ENCODE measurements around the gene NOP14.

Gene NOP14

DNA sequence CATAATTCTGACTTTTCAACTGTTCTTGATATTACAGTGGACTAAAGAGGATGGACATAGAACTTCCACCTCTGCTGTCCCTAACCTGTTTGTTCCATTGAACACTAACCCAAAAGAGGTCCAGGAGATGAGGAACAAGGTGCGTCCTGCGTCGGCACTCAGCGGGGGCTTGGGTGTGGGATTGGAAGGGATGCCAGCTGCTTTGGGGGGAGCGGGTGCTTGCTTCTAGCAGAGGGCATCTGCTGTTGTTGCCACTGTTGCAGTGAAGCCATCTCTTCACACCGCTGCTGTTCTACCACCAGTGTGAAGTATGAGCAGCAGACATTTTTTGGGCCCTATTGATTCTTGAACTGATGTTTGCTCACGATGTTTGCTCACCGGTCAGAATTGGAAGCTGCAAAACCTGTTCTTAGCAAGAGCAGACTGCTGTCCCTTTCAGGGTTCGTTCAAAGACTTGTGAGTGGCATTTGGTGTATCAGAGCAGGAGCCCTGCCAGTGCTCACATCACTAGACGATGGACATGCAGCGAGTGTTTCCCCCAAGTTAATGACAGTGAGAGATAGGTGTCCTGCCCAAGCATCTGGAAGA, 55.4 kb downstream of the NOP14 start:
- Histone ChIP-seq H2BK120ac (ENCODE audit: insufficient read depth, low read length, poor library complexity) (no peak overlapping the region), H3K4me3 (ENCODE audit: low read depth, low read length) (no peak overlapping the region), H3K9ac (ENCODE audit: low read length) (no peak overlapping the region), H4K8ac (ENCODE audit: low read depth, low read length) (no peak overlapping the region), H3K4me1 (ENCODE audit: control insufficient read depth in 1 of 2, insufficient read depth in 2 of 2, low read length in 2 of 2) (no peaks in the 10 kb centered on the region), H3K79me2 (ENCODE audit: control insufficient read depth, insufficient read depth, low read length, poor library complexity) (no peaks in the 10 kb centered on the region), H2AK5ac (ENCODE audit: low read length) (no peak overlapping the region), H4K91ac (ENCODE audit: low read depth, low read length) (no peak overlapping the region), H3K9me3 (ENCODE audit: insufficient read depth, low read depth, low read length) (no peaks in the 10 kb centered on the region), H2BK12ac (ENCODE audit: low read length) (no peak overlapping the region), H3K79me1 (ENCODE audit: low read length) (no peaks in the 10 kb centered on the region), H2AFZ (ENCODE audit: insufficient read depth, low read length, poor library complexity) (no peak overlapping the region), H4K12ac (ENCODE audit: low read depth, low read length) (no peak overlapping the region), H3K36me3 (ENCODE audit: control insufficient read depth in 1 of 2, insufficient read depth in 2 of 2, low read length in 2 of 2) (peaks cover 60 to 79% of the 10 kb centered on the region in 2 experiments), H3K18ac (ENCODE audit: low read length) (no peak overlapping the region), H3K27me3 (ENCODE audit: insufficient read depth, low read length) (no peaks in the 10 kb centered on the region), H3K14ac (ENCODE audit: low read length) (no peak overlapping the region), H2BK5ac (ENCODE audit: low read depth, low read length, poor library complexity) (no peak overlapping the region), H3K4ac (ENCODE audit: low read depth, low read length) (no peak overlapping the region), H3K27ac (ENCODE audit: low read depth, low read length) (no peak overlapping the region), H3K23ac (ENCODE audit: low read length) (no peak overlapping the region), H3K4me2 (ENCODE audit: low read length) (no peak overlapping the region)
- no peak for DNase-seq
- no CpG with 5 or more reads among the region's 11 CpGs for WGBS (ENCODE audit: extremely low coverage, insufficient coverage, insufficient read length)

- H4K91ac ChIP-seq (ENCODE audit: low read depth, low read length) = no peak overlapping the region
- no peak overlapping the region for H2AFZ ChIP-seq (ENCODE audit: insufficient read depth, low read length, poor library complexity)
- H3K27ac ChIP-seq (ENCODE audit: low read depth, low read length) = no peak overlapping the region
- H2BK120ac ChIP-seq (ENCODE audit: insufficient read depth, low read length, poor library complexity) = no peak overlapping the region
- no peak overlapping the region for H3K4me2 ChIP-seq (ENCODE audit: low read length)
- no peaks in the 10 kb centered on the region for H3K4me1 ChIP-seq (ENCODE audit: control insufficient read depth in 1 of 2, insufficient read depth in 2 of 2, low read length in 2 of 2)
- H3K9me3 ChIP-seq (ENCODE audit: insufficient read depth, low read depth, low read length) = no peaks in the 10 kb centered on the region
- H3K27me3 ChIP-seq (ENCODE audit: insufficient read depth, low read length) = no peaks in the 10 kb centered on the region
- H3K4ac ChIP-seq (ENCODE audit: low read depth, low read length) = no peak overlapping the region
- H4K8ac ChIP-seq (ENCODE audit: low read depth, low read length) = no peak overlapping the region
- peaks cover 57 to 79% of the 10 kb centered on the region in 2 experiments for H3K36me3 ChIP-seq (ENCODE audit: control insufficient read depth in 1 of 2, insufficient read depth in 2 of 2, low read length in 2 of 2)
- no peak overlapping the region for H3K18ac ChIP-seq (ENCODE audit: low read length)
- H3K14ac ChIP-seq (ENCODE audit: low read length) = no peak overlapping the region
- H3K4me3 ChIP-seq (ENCODE audit: low read depth, low read length) = no peak overlapping the region
- H3K9ac ChIP-seq (ENCODE audit: low read length) = no peak overlapping the region
- H4K12ac ChIP-seq (ENCODE audit: low read depth, low read length) = no peak overlapping the region
- DNase-seq = no peak
- no CpG with 5 or more reads among the region's 4 CpGs for WGBS (ENCODE audit: extremely low coverage, insufficient coverage, insufficient read length)
- no peaks in the 10 kb centered on the region for H3K79me1 ChIP-seq (ENCODE audit: low read length)
- H2BK5ac ChIP-seq (ENCODE audit: low read depth, low read length, poor library complexity) = no peak overlapping the region
- no peaks in the 10 kb centered on the region for H3K79me2 ChIP-seq (ENCODE audit: control insufficient read depth, insufficient read depth, low read length, poor library complexity)
- H2AK5ac ChIP-seq (ENCODE audit: low read length) = no peak overlapping the region
- H3K23ac ChIP-seq (ENCODE audit: low read length) = no peak overlapping the region
- no peak overlapping the region for H2BK12ac ChIP-seq (ENCODE audit: low read length)
Measured at GRCh38 chr4:2907226-2907625, 56.0 kb downstream of the NOP14 start.

GRCh38 chr4:2906218-2906617, 57.0 kb downstream of the NOP14 start:
- no peak overlapping the region for H2AK5ac ChIP-seq (ENCODE audit: low read length)
- no peaks in the 10 kb centered on the region for H3K9me3 ChIP-seq (ENCODE audit: insufficient read depth, low read depth, low read length)
- no peaks in the 10 kb centered on the region for H3K27me3 ChIP-seq (ENCODE audit: insufficient read depth, low read length)
- no peak overlapping the region for H3K4ac ChIP-seq (ENCODE audit: low read depth, low read length)
- no peak overlapping the region for H3K14ac ChIP-seq (ENCODE audit: low read length)
- H3K79me1 ChIP-seq (ENCODE audit: low read length) = no peaks in the 10 kb centered on the region
- H3K4me3 ChIP-seq (ENCODE audit: low read depth, low read length) = no peak overlapping the region
- H3K4me2 ChIP-seq (ENCODE audit: low read length) = no peak overlapping the region
- no peaks in the 10 kb centered on the region for H3K4me1 ChIP-seq (ENCODE audit: control insufficient read depth in 1 of 2, insufficient read depth in 2 of 2, low read length in 2 of 2)
- no peak overlapping the region for H3K18ac ChIP-seq (ENCODE audit: low read length)
- H2BK120ac ChIP-seq (ENCODE audit: insufficient read depth, low read length, poor library complexity) = no peak overlapping the region
- H2BK12ac ChIP-seq (ENCODE audit: low read length) = no peak overlapping the region
- H3K27ac ChIP-seq (ENCODE audit: low read depth, low read length) = no peak overlapping the region
- H2AFZ ChIP-seq (ENCODE audit: insufficient read depth, low read length, poor library complexity) = no peak overlapping the region
- DNase-seq = no peak
- H3K79me2 ChIP-seq (ENCODE audit: control insufficient read depth, insufficient read depth, low read length, poor library complexity) = no peaks in the 10 kb centered on the region
- H3K23ac ChIP-seq (ENCODE audit: low read length) = no peak overlapping the region
- peaks cover 50 to 70% of the 10 kb centered on the region in 2 experiments for H3K36me3 ChIP-seq (ENCODE audit: control insufficient read depth in 1 of 2, insufficient read depth in 2 of 2, low read length in 2 of 2)
- no peak overlapping the region for H4K91ac ChIP-seq (ENCODE audit: low read depth, low read length)
- no peak overlapping the region for H4K8ac ChIP-seq (ENCODE audit: low read depth, low read length)
- H2BK5ac ChIP-seq (ENCODE audit: low read depth, low read length, poor library complexity) = no peak overlapping the region
- no CpG with 5 or more reads among the region's 8 CpGs for WGBS (ENCODE audit: extremely low coverage, insufficient coverage, insufficient read length)
- H4K12ac ChIP-seq (ENCODE audit: low read depth, low read length) = no peak overlapping the region
- no peak overlapping the region for H3K9ac ChIP-seq (ENCODE audit: low read length)

- Histone ChIP-seq H2AK5ac (ENCODE audit: low read length) (no peak overlapping the region), H3K14ac (ENCODE audit: low read length) (no peak overlapping the region), H3K79me2 (ENCODE audit: control insufficient read depth, insufficient read depth, low read length, poor library complexity) (no peaks in the 10 kb centered on the region), H3K79me1 (ENCODE audit: low read length) (no peaks in the 10 kb centered on the region), H4K8ac (ENCODE audit: low read depth, low read length) (no peak overlapping the region), H4K91ac (ENCODE audit: low read depth, low read length) (no peak overlapping the region), H3K18ac (ENCODE audit: low read length) (no peak overlapping the region), H2BK12ac (ENCODE audit: low read length) (no peak overlapping the region), H3K36me3 (ENCODE audit: control insufficient read depth in 1 of 2, insufficient read depth in 2 of 2, low read length in 2 of 2) (peaks cover 50 to 70% of the 10 kb centered on the region in 2 experiments), H3K27ac (ENCODE audit: low read depth, low read length) (no peak overlapping the region), H4K12ac (ENCODE audit: low read depth, low read length) (no peak overlapping the region), H3K9me3 (ENCODE audit: insufficient read depth, low read depth, low read length) (no peaks in the 10 kb centered on the region), H2BK5ac (ENCODE audit: low read depth, low read length, poor library complexity) (no peak overlapping the region), H3K4me3 (ENCODE audit: low read depth, low read length) (no peak overlapping the region), H2AFZ (ENCODE audit: insufficient read depth, low read length, poor library complexity) (no peak overlapping the region), H3K23ac (ENCODE audit: low read length) (no peak overlapping the region), H3K27me3 (ENCODE audit: insufficient read depth, low read length) (no peaks in the 10 kb centered on the region), H3K4ac (ENCODE audit: low read depth, low read length) (no peak overlapping the region), H2BK120ac (ENCODE audit: insufficient read depth, low read length, poor library complexity) (no peak overlapping the region), H3K4me1 (ENCODE audit: control insufficient read depth in 1 of 2, insufficient read depth in 2 of 2, low read length in 2 of 2) (no peaks in the 10 kb centered on the region), H3K4me2 (ENCODE audit: low read length) (no peak overlapping the region), H3K9ac (ENCODE audit: low read length) (no peak overlapping the region)
- no CpG with 5 or more reads among the region's 13 CpGs for WGBS (ENCODE audit: extremely low coverage, insufficient coverage, insufficient read length)
- no peak for DNase-seq
Measured at GRCh38 chr4:2905544-2905943, 57.7 kb downstream of the NOP14 start.
